NCI-H526 (cell line): ENCODE results near the gene MS4A6A.
A peak's percentile ranks its signal among the peaks of the same experiment; 100 is the strongest.
"Not testable (repeated sequence)": the region's sequence is repeated elsewhere in the genome, so short reads cannot be mapped to it uniquely, and the experiment has no call there.

Experiments used
- DNase-seq, 2 experiments: peaks; one replicate each; lab custom pipeline; 2025; lab: John Stamatoyannopoulos, UW

Gene MS4A6A

GRCh38 chr11:60183591-60184205, 815 bp upstream of the MS4A6A start:
- no peak for DNase-seq

- DNase-seq: no peak
Measured at GRCh38 chr11:60175860-60176275, 7.0 kb downstream of the MS4A6A start.

GRCh38 chr11:60172011-60172410, 10.9 kb downstream of the MS4A6A start:
- DNase-seq: no peak

- DNase-seq: no peak
Measured at GRCh38 chr11:60170566-60170965, 12.3 kb downstream of the MS4A6A start.

DNA sequence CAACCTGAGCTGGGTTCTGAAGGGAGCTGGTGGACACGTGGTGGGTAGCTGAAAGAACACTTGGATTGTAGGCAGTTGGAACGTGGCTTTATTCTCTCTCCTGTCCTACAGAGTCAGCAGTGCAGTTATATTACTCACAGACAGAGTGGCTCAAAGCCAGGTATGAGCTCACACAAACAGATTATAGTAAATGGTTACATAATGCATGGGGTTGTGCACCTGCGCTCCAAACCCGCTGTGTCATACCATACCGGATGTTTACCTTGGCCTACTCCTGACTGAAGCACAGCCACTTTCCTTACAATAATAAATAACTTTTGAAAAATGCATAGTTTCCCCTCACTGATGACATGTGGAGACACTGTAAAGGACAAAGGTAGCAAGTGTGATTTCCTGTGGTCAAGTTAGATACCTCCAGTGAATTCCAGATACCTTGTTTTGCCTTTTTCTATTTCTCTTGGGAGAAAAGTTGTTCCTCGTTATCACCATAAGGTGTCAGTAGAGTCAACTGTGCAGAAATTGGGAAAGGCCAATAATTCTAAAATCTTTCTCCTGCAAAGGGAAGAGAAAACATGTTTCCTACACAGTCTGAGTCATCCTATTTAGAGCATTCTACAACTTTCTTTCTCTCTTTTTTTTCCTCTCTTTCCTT, 13.5 kb downstream of the MS4A6A start:
- DNase-seq: peak in 1 of 2 experiments; percentile 30

DNA sequence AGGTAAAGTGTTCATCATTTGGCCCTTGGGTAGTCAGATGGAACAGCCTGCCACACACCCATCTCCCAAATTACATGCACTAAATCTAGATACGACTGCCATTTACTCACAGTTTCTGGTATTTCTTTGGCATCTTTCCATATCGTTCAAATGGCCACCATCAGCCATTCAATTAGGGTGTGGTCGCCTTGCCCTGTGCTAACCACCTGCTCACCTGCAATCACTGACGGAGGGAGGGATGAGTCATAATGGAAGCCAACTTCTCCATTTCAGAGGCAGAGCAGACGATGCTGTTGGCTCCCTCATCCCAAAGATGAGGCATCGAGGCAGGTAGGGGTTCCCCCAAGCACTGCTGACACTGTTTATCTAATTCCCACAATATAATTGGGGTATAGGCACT, 14.6 kb downstream of the MS4A6A start:
- DNase-seq: no peak

DNA sequence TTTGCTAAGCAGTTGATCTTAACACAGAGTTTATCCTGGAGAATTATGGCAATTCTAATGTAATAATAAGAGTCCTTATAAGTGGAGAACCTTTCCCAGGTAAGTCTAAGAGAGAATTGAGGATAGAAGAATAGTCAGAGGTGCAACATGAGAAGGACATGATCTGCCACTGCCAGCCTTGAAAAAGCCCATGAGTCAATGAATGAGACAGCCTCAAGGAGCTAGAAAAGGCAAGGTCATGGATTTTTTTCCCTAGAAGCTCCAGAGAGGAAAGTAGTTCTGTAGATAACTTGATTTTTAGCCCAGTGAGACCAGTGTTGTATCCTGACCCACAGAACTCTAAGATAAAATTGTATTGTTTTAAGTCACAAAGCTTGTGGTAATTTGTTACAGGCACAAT, 16.9 kb downstream of the MS4A6A start:
- no peak for DNase-seq

DNA sequence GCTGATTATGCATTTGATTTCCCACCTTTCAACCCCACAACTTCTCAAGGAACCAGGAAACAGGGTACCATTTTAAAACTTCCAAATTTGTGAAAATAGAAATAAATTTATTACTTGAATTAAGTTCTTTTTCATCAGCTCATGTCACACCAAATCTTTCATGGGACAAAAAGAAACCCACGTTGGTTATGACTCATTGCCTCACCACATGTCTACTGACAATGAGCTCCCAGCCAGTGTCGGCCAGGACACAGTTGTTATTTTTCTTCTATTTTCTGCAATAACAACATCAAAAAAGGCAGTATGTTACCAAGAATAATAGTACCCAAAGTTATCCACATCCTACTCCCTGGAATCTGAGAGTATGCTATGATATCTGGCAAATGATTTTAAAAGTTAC, 17.3 kb downstream of the MS4A6A start:
- no peak for DNase-seq

DNA sequence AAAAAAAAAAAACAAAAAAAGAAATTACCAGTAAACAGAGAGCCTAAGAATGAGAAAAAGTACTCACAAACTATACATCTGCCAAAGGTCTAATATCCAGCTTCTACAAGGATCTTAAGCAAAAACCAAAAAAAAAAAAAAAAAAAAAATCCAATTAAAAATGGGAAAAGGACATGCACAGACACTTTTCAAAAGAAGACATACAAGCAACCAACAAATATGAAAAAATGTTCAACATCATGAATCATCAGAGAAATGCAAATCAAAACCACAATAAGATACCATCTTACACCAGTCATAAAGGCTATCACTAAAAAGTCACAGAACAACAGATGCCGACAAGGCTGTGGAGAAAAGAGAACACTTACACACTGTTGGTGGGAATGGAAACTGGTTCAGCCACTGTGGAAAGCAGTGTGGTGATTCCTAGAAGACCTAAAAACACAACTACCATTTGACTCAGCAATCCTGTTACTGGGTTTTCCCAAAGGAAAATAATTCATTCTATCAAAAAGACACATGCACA, 18.3 kb downstream of the MS4A6A start:
- DNase-seq: peak; percentile 20 to 41

DNA sequence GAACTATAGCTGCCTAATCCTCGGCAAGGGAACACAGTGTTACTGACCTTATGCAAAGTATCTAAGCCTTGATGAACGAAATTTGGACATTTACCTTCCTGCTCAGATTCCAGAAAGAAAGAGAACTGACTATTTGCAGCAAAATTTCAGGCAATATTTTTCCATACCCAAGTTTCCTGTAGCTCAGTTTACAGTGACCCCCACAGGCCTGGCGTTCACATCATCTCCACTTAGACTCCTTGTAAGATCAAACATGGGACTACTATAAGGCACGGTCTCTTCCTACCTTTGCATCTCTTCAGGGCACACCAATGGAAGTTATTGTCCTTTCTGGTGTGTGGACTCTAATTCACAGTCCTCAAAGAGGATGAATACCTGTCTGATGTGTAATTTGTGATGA, 21.1 kb downstream of the MS4A6A start:
- no peak for DNase-seq

DNA sequence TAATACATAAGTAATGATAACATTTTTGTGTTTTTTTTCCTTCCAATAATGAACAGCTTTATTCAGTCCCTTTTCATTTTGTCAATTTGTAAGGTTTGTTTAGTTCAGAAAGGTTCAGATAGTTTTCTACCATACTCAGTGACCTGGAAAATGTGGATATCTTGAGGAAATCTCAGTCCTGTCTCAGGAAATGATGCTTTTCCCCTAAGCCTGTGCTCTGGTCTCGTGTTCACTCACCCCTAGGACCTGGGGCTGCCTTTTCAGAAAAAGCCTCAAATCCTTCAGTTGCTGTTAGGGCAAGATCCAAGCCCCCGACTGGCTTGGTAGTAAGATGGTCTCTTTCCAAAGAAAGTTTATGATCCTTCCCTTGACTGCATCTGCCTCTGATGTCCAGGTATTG, 21.8 kb downstream of the MS4A6A start:
- DNase-seq: no peak

DNA sequence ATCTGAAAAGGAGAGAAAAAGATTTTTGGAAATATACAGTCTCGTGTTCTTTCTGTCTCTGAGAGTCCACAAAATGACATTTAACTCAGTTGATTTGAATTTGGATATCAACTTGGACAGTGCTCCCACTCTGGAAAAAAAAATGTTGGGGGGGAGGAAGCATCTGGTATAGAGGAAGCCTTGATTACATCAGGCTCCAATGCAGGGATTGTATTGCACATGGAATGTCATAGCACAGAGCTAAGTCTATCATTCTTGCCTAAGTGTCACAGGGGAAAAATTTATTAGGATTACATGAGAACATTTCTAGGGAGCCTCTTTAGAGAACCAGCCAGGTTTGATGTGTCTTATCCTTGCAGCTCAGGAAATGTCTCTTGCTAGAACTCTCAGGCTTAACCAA, 23.0 kb downstream of the MS4A6A start:
- no peak for DNase-seq

GRCh38 chr11:60159284-60159683, 23.6 kb downstream of the MS4A6A start:
- no peak for DNase-seq

- no peak for DNase-seq
Measured at GRCh38 chr11:60158636-60159035, 24.2 kb downstream of the MS4A6A start.

DNA sequence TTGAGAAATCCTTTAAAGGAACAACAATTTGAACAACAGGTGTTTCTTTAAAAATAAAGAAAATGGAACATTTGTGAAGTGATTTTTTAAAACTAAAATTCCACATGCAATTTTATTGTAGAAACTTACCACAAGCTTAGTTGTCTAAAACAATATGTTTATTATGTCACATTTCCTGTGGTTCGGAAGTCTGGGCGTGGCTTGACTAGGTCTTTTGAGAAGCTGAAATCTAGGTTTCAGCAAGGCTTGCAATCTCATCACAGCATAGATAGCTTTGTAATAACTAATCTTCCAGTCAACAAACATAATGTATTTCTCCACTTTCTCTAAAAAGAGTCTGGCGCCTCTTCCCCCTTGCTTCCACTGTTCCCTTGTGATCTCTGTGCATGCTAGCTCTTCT, 27.0 kb downstream of the MS4A6A start:
- DNase-seq: no peak

- not testable (repeated sequence) for DNase-seq
Measured at GRCh38 chr11:60152727-60153126, 30.2 kb downstream of the MS4A6A start.

DNA sequence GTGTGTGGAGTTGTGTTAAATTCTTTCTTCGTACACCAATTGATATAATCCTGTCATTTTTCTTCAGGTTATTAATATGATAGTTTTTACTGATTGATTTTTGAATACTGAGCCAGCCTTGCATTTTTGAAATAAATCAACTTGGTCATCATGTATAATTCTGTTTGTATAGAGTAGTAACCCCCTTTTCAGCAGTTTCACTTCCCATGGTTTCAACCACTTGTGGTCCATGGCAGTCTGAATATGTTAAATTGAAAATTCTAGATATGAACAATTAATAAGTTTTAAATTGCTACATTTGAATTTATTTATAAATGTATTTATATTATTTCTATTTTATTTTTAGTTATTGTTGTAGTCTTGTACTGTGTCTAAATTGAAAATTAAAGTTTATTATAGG, 32.6 kb downstream of the MS4A6A start:
- DNase-seq: no peak

GRCh38 chr11:60145677-60146076, 37.2 kb downstream of the MS4A6A start:
- DNase-seq: no peak

- no peak for DNase-seq
Measured at GRCh38 chr11:60143768-60144167, 39.1 kb downstream of the MS4A6A start.

GRCh38 chr11:60133917-60134316, 49.0 kb downstream of the MS4A6A start:
- DNase-seq: no peak

DNA sequence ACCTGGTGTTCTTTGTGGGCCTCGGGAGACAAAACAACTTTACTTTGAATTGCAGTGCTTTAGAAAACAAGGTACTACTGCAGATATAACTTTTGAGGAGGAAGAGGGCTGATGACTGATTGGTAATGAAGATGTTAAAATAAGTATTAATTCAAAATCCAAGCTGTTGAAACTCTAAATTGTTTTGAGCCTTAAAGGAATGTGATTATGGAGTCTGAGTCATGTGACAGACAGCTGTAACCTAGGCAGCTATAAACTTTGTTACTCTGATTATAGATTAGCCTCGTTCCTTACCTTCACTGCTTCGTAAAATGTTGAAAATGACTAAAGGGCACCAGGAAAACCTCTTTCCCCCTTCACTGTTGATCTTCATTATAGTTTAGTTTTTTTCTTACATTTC, 51.0 kb downstream of the MS4A6A start:
- DNase-seq: no peak

DNA sequence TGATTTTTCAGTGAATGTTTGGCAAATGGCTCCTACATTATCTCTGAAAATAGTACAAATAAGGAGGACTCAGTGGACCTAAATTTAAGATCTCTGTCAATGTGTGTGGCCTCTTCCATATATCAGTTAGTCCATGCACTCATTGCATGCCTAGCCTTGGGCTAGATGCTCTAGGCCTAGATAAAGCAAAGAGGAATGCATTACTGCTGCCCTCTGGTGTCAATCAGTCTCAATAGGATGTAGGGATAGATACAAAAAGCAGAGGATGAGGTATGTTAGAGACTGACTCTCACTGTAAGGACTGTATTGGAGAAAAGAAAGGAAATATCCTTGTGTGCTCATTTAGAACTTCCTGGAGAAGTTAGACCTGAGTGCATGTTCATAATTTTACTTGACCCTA, 52.4 kb downstream of the MS4A6A start:
- peak; percentile 89 to 91 for DNase-seq

- DNase-seq: peak; percentile 38 to 57
Measured at GRCh38 chr11:60129853-60130252, 53.0 kb downstream of the MS4A6A start.

DNA sequence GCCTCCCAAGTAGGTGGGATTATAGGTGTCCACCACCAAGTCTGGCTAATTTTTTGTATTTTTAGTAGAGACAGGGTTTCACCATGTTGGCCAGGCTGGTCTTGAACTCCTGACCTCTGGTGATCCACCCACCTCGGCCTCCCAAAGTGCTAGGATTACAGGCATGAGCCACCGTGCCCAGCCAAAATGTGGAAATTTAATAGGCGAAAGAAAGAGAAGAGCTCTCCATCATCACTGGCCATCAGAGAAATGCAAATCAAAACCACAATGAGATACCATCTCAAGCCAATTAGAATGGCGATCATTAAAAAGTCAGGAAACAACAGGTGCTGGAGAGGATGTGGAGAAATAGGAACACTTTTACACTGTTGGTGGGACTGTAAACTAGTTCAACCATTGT, 54.0 kb downstream of the MS4A6A start:
- not testable (repeated sequence) for DNase-seq
